HL-60 (cell line): ENCODE measurements around the gene RMND5B.

ENCODE experiments used
- DNase-seq, 2 experiments: peaks; one replicate each; pipeline ENCODE4 v3.0.0-alpha.2; 2010 to 2020; ENCODE audit warnings: low read depth in 1 of 2, low spot score in 1 of 2
- H3K27ac ChIP-seq: fragments of 250-450 bp; sonication (Bioruptor Pico); replicated peaks from 2 replicates; pipeline ENCODE4 v1.5.1; 2020; ENCODE audit warnings: mild to moderate bottlenecking, moderate library complexity
- H3K27me3 ChIP-seq: fragments of 250-450 bp; sonication (Bioruptor Pico); 2 replicates; pipeline ENCODE4 v1.5.1; 2021; ENCODE audit warnings: mild to moderate bottlenecking, moderate library complexity; ENCODE audit not compliant: insufficient read depth, poor library complexity, severe bottlenecking
- H3K4me3 ChIP-seq: replicated peaks from 2 replicates; pipeline ENCODE4 v1.5.1; 2011; ENCODE audit warnings: mild to moderate bottlenecking, control low read depth, low read length; ENCODE audit not compliant: insufficient read depth
- GABPA ChIP-seq: IDR thresholded peaks from 2 replicates; pipeline ENCODE4 v1.6.1; 2012; ENCODE audit warnings: low read depth
- POLR2AphosphoS5 ChIP-seq: IDR thresholded peaks from 2 replicates; pipeline ENCODE4 v1.6.1; 2012; ENCODE audit warnings: low read depth
- REST ChIP-seq: IDR thresholded peaks from 2 replicates; pipeline ENCODE4 v1.6.1; 2012; ENCODE audit warnings: low read depth; ENCODE audit not compliant: insufficient replicate concordance
- SPI1 ChIP-seq: IDR thresholded peaks from 2 replicates; pipeline ENCODE4 v1.6.1; 2012; ENCODE audit warnings: low read depth, mild to moderate bottlenecking, borderline replicate concordance
- TF ChIP-seq, protein P1 (sequence below): IDR thresholded peaks from one replicate; pipeline ENCODE4 v1.5.1; 2011; ENCODE audit warnings: low read length, control low read depth, inconsistent platforms; ENCODE audit not compliant: insufficient read depth

Gene RMND5B

GRCh38 chr5:178192787-178193186, 62.0 kb downstream of the RMND5B start:
- no peak for DNase-seq
- H3K27me3 ChIP-seq: no peaks in the 10 kb centered on the region
- no peak overlapping the region for H3K4me3 ChIP-seq
- TF ChIP-seq POLR2AphosphoS5 (no peak), GABPA (no peak), SPI1 (no peak), REST (no peak)
- TF ChIP-seq, protein P1, sequence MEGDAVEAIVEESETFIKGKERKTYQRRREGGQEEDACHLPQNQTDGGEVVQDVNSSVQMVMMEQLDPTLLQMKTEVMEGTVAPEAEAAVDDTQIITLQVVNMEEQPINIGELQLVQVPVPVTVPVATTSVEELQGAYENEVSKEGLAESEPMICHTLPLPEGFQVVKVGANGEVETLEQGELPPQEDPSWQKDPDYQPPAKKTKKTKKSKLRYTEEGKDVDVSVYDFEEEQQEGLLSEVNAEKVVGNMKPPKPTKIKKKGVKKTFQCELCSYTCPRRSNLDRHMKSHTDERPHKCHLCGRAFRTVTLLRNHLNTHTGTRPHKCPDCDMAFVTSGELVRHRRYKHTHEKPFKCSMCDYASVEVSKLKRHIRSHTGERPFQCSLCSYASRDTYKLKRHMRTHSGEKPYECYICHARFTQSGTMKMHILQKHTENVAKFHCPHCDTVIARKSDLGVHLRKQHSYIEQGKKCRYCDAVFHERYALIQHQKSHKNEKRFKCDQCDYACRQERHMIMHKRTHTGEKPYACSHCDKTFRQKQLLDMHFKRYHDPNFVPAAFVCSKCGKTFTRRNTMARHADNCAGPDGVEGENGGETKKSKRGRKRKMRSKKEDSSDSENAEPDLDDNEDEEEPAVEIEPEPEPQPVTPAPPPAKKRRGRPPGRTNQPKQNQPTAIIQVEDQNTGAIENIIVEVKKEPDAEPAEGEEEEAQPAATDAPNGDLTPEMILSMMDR: no peak
- H3K27ac ChIP-seq: no peak overlapping the region

- TF ChIP-seq GABPA (no peak), REST (no peak), SPI1 (no peak), POLR2AphosphoS5 (no peak)
- TF ChIP-seq, protein P1: no peak
- Histone ChIP-seq H3K4me3 (no peak overlapping the region), H3K27ac (peak overlapping the region; percentile 42), H3K27me3 (no peaks in the 10 kb centered on the region)
- DNase-seq: no peak
These were observed 62.5 kb downstream of the RMND5B start for GRCh38 chr5:178193251-178193809.

DNA sequence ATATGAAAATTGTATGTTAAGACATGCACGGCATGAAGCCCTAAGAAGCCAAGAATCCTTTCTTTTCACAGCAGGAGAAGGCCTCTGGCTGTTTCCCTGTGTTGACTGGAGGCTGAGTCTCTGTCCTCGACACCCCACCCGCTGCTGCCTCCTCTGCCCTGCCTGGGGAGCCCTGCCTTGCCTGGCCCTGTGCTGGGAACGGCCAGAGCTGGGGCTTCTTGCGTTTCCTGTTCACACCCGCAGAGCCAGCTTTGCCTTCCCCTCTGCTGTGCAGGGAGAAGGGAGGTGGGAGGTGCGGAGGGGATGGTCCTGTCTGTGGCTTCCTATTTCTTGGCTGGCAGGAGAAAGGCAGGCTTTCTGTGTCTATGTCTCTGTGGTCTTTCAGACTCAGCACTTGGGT, 63.2 kb downstream of the RMND5B start:
- TF ChIP-seq, protein P1: no peak
- TF ChIP-seq SPI1 (peak; percentile 60; the same call in 1 of the 2 replicates), POLR2AphosphoS5 (0 out of 2 replicates have a peak, but pooled peaks have one; percentile 26), REST (no peak), GABPA (no peak)
- peak in 1 of 2 experiments; percentile 87 for DNase-seq
- Histone ChIP-seq H3K27me3 (no peaks in the 10 kb centered on the region), H3K4me3 (no peak overlapping the region), H3K27ac (peak overlapping the region; percentile 42)
